ENCODE measurements around the gene UPK3A. TPM values are rescaled to one million over a fixed set of nuclear protein-coding genes. Genes with fewer than 3 reads are reported as not detected.

Gene UPK3A
- total and polyA plus RNA-seq, 2 experiments from 2014 or later, result 0.47 TPM; not detected in 1

GRCh38 chr22:45314054-45314721 is 29.4 kb downstream of the UPK3A start:
- Histone ChIP-seq H3K27me3 (ENCODE audit: insufficient read depth) (no peaks in the 10 kb centered on the region; the same call in 1 of the 2 replicates), H4K20me1 (replicated peaks; ENCODE audit: insufficient read depth) (peaks cover 15% of the 10 kb centered on the region), H3K4me2 (no peak overlapping the region), H3K4me1 (ENCODE audit: insufficient read depth) (peaks cover 18% of the 10 kb centered on the region), H3K36me3 (ENCODE audit: insufficient read depth) (no peaks in the 10 kb centered on the region), H3K4me3 (no peak overlapping the region), H3K27ac (ENCODE audit: low read depth) (no peak overlapping the region), H3K79me2 (replicated peaks; ENCODE audit: insufficient read depth) (peaks cover 85% of the 10 kb centered on the region), H3F3A (replicated peaks; ENCODE audit: low read depth) (peaks cover 7% of the 10 kb centered on the region), H3K9me2 (ENCODE audit: insufficient read depth) (no peaks in the 10 kb centered on the region), H2AFZ (no peak overlapping the region)
- TF ChIP-seq EZH2 (IDR thresholded peaks at IDR 0.05; ENCODE audit: low read depth, unreplicated experiment), result no peak
- TF ChIP-seq, protein P1, sequence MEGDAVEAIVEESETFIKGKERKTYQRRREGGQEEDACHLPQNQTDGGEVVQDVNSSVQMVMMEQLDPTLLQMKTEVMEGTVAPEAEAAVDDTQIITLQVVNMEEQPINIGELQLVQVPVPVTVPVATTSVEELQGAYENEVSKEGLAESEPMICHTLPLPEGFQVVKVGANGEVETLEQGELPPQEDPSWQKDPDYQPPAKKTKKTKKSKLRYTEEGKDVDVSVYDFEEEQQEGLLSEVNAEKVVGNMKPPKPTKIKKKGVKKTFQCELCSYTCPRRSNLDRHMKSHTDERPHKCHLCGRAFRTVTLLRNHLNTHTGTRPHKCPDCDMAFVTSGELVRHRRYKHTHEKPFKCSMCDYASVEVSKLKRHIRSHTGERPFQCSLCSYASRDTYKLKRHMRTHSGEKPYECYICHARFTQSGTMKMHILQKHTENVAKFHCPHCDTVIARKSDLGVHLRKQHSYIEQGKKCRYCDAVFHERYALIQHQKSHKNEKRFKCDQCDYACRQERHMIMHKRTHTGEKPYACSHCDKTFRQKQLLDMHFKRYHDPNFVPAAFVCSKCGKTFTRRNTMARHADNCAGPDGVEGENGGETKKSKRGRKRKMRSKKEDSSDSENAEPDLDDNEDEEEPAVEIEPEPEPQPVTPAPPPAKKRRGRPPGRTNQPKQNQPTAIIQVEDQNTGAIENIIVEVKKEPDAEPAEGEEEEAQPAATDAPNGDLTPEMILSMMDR (conservative IDR thresholded peaks at IDR 0.05; ENCODE audit: low read depth in 2 of 2), result no peak
- no peak for TF ChIP-seq ZNF114 (CRISPR knock-in tag; IDR thresholded peaks at IDR 0.05)
- no peak for TF ChIP-seq ZNF331 (CRISPR knock-in tag; IDR thresholded peaks at IDR 0.05; ENCODE audit: low read depth)
- TF ChIP-seq CREB1 (CRISPR knock-in tag; IDR thresholded peaks at IDR 0.05; ENCODE audit: low read depth), result no peak
- no peak for TF ChIP-seq POLR2AphosphoS5 (IDR thresholded peaks at IDR 0.05; ENCODE audit: low read depth)
- TF ChIP-seq, protein P2, sequence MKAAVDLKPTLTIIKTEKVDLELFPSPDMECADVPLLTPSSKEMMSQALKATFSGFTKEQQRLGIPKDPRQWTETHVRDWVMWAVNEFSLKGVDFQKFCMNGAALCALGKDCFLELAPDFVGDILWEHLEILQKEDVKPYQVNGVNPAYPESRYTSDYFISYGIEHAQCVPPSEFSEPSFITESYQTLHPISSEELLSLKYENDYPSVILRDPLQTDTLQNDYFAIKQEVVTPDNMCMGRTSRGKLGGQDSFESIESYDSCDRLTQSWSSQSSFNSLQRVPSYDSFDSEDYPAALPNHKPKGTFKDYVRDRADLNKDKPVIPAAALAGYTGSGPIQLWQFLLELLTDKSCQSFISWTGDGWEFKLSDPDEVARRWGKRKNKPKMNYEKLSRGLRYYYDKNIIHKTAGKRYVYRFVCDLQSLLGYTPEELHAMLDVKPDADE (IDR thresholded peaks at IDR 0.05), result no peak
- TF ChIP-seq REST (IDR thresholded peaks at IDR 0.05; ENCODE audit: unreplicated experiment), result no peak
- TF ChIP-seq ZNF462 (CRISPR knock-in tag; IDR thresholded peaks at IDR 0.05), result no peak
- no peak for TF ChIP-seq EZH2phosphoT487 (IDR thresholded peaks at IDR 0.05; ENCODE audit: unreplicated experiment)
- no peak for TF ChIP-seq NANOG (IDR thresholded peaks at IDR 0.05; ENCODE audit: borderline replicate concordance)
- no peak for TF ChIP-seq STAT1 (IDR thresholded peaks at IDR 0.05; ENCODE audit: unreplicated experiment)
- no peak for TF ChIP-seq JUNB (IDR thresholded peaks at IDR 0.05; ENCODE audit: unreplicated experiment)
- H3K4me1 Mint-ChIP-seq, result peaks cover 37% of the 10 kb centered on the region
- H3K27me3 Mint-ChIP-seq (ENCODE audit: insufficient read depth, low read depth, poor library complexity), result peaks cover 13% of the 10 kb centered on the region
- no peaks in the 10 kb centered on the region for H3K9me3 Mint-ChIP-seq
- H3K27ac Mint-ChIP-seq, result no peak overlapping the region
- ATAC-seq (no peak), DNase-seq (ENCODE audit: low spot score) (no peak)
- H3K36me3 Mint-ChIP-seq (ENCODE audit: low read depth), result peaks cover 6% of the 10 kb centered on the region; the same call in 1 of the 3 replicates
- H3K4me3 Mint-ChIP-seq, result no peak overlapping the region

Data from GM23338 (cell line).